WTC11 (cell line): Measurements from ENCODE around the gene TTC7B. TPM values are rescaled to one million over a fixed set of nuclear protein-coding genes. Genes with fewer than 3 reads are reported as not detected.

ENCODE experiments used
- ATAC-seq: fragments of 200-7000 bp; cut with Tn5 transposase; 2 replicates; pipeline ENCODE4 v1.10.0; 2021; ENCODE audit warnings: mild to moderate bottlenecking, moderate library complexity
- CTCF ChIA-PET: fragments of 300-600 bp; sonication (Branson Sonifier 250); formaldehyde crosslinking; loops from one replicate; lab custom pipeline; 2021; ENCODE audit warnings: antibody characterized with exemption; lab: Charles Lee
- POLR2A ChIA-PET: fragments of 350-600 bp; sonication (Branson Sonifier 250); formaldehyde crosslinking; loops from one replicate; lab custom pipeline; 2021; ENCODE audit warnings: antibody characterized with exemption; lab: Charles Lee
- DNase-seq: peaks from one replicate; pipeline ENCODE4 v3.0.0; 2021; ENCODE audit warnings: low spot score
- H3K27ac Mint-ChIP-seq: 2 replicates; pipeline ENCODE4 v1.8.0; 2021; ENCODE audit warnings: mixed read lengths
- H3K27me3 Mint-ChIP-seq: 2 replicates; pipeline ENCODE4 v1.8.0; 2021; ENCODE audit warnings: low read depth, mild to moderate bottlenecking, moderate library complexity, mixed read lengths
- H3K36me3 Mint-ChIP-seq: 2 replicates; pipeline ENCODE4 v1.8.0; 2021; ENCODE audit warnings: mixed read lengths
- H3K4me1 Mint-ChIP-seq: 2 replicates; pipeline ENCODE4 v1.8.0; 2022; ENCODE audit warnings: mixed read lengths
- H3K4me3 Mint-ChIP-seq: 2 replicates; pipeline ENCODE4 v1.8.0; 2021; ENCODE audit warnings: mild to moderate bottlenecking, moderate library complexity, mixed read lengths
- H3K9me3 Mint-ChIP-seq: 2 replicates; pipeline ENCODE4 v1.8.0; 2021; ENCODE audit warnings: mixed read lengths
- CBFB ChIP-seq: sonication (generic); formaldehyde crosslinking; IDR thresholded peaks from 2 replicates; pipeline ENCODE4 v1.8.1; 2022; ENCODE audit warnings: mild to moderate bottlenecking, low read depth, missing genetic modification reagents
- ELF4 ChIP-seq: sonication (generic); formaldehyde crosslinking; IDR thresholded peaks from 2 replicates; pipeline ENCODE4 v1.8.1; 2022; ENCODE audit warnings: low read depth, mild to moderate bottlenecking, moderate library complexity, missing genetic modification reagents
- IRF2 ChIP-seq: sonication (generic); formaldehyde crosslinking; IDR thresholded peaks from 2 replicates; pipeline ENCODE4 v1.8.0; 2022; ENCODE audit warnings: low read depth, missing genetic modification reagents, borderline replicate concordance
- JAZF1 ChIP-seq: fragments of 250-450 bp; sonication (Bioruptor Pico); IDR thresholded peaks from 2 replicates; pipeline ENCODE4 v1.9.0; 2021; ENCODE audit warnings: moderate library complexity, mild to moderate bottlenecking, inconsistent platforms
- MYBL2 ChIP-seq: sonication (generic); formaldehyde crosslinking; IDR thresholded peaks from 2 replicates; pipeline ENCODE4 v1.8.1; 2023; ENCODE audit warnings: mild to moderate bottlenecking, moderate library complexity, missing genetic modification reagents
- OVOL2 ChIP-seq: fragments of 250-450 bp; sonication (Bioruptor Pico); IDR thresholded peaks from 2 replicates; pipeline ENCODE4 v1.9.0; 2021; ENCODE audit warnings: mild to moderate bottlenecking, borderline replicate concordance
- SOX15 ChIP-seq: fragments of 250-450 bp; sonication (Bioruptor Pico); IDR thresholded peaks from 2 replicates; pipeline ENCODE4 v1.9.0; 2021; ENCODE audit warnings: mild to moderate bottlenecking
- TEAD1 ChIP-seq: sonication (generic); formaldehyde crosslinking; IDR thresholded peaks from 2 replicates; pipeline ENCODE4 v1.8.0; 2022; ENCODE audit warnings: mild to moderate bottlenecking, missing genetic modification reagents
- TP53 ChIP-seq: sonication (generic); formaldehyde crosslinking; IDR thresholded peaks from 2 replicates; pipeline ENCODE4 v1.8.1; 2023; ENCODE audit warnings: mild to moderate bottlenecking, missing genetic modification reagents
- ZNF232 ChIP-seq: sonication (generic); formaldehyde crosslinking; IDR thresholded peaks from 2 replicates; pipeline ENCODE4 v1.8.0; 2022; ENCODE audit warnings: mild to moderate bottlenecking, missing genetic modification reagents
- ZNF317 ChIP-seq: sonication (generic); formaldehyde crosslinking; IDR thresholded peaks from 2 replicates; pipeline ENCODE4 v1.8.1; 2023; ENCODE audit warnings: low read depth, mild to moderate bottlenecking, moderate library complexity, missing genetic modification reagents, borderline replicate concordance
- total RNA-seq: library from RNA; stranded (reverse); gene quantifications from 3 replicates; pipeline ENCODE4 v1.2.3, GENCODE V29; 2021
- TF ChIP-seq, protein P1 (sequence below): sonication (generic); formaldehyde crosslinking; IDR thresholded peaks from 2 replicates; pipeline ENCODE4 v1.8.1; 2023; ENCODE audit warnings: mild to moderate bottlenecking, missing genetic modification reagents, borderline replicate concordance
- TF ChIP-seq, protein P2 (sequence below): fragments of 250-450 bp; sonication (Bioruptor Pico); IDR thresholded peaks from 2 replicates; pipeline ENCODE4 v2.1.2; 2022; ENCODE audit warnings: mild to moderate bottlenecking, moderate library complexity
- TF ChIP-seq, protein P3 (sequence below): sonication (generic); formaldehyde crosslinking; IDR thresholded peaks from 2 replicates; pipeline ENCODE4 v1.8.0; 2023; ENCODE audit warnings: missing genetic modification reagents, mild to moderate bottlenecking, borderline replicate concordance
- TF ChIP-seq, protein P4 (sequence below): sonication (generic); formaldehyde crosslinking; IDR thresholded peaks from 2 replicates; pipeline ENCODE4 v1.8.1; 2023; ENCODE audit warnings: mild to moderate bottlenecking, missing genetic modification reagents, moderate library complexity
- TF ChIP-seq, protein P5 (sequence below): fragments of 250-450 bp; sonication (Bioruptor Pico); IDR thresholded peaks from 2 replicates; pipeline ENCODE4 v1.8.0; 2021; ENCODE audit warnings: mild to moderate bottlenecking

TTC7B gene
- total RNA-seq, 1 experiment from 2014 or later = 27.6 TPM

DNA sequence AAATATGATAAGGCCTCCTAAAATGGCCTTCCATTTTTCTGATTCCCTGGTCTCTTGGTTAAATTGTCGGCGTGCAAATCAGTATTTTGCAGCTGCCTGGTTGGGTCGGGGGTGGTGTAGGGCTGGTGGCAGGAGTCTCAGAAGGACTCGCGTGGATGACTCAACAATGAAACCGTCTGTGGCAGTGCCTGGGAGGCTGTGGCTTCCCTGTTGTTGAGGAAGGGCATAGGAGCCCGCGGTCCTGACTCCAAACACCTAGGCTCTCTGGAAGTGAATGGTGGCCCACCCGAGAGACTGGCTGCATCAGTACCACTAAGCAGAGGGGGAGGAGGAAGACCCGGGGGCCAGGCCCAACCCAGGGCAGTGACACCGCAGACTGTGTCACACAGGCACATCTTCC lies 207.9 kb downstream of the TTC7B start (continued):
- TF ChIP-seq, protein P1, sequence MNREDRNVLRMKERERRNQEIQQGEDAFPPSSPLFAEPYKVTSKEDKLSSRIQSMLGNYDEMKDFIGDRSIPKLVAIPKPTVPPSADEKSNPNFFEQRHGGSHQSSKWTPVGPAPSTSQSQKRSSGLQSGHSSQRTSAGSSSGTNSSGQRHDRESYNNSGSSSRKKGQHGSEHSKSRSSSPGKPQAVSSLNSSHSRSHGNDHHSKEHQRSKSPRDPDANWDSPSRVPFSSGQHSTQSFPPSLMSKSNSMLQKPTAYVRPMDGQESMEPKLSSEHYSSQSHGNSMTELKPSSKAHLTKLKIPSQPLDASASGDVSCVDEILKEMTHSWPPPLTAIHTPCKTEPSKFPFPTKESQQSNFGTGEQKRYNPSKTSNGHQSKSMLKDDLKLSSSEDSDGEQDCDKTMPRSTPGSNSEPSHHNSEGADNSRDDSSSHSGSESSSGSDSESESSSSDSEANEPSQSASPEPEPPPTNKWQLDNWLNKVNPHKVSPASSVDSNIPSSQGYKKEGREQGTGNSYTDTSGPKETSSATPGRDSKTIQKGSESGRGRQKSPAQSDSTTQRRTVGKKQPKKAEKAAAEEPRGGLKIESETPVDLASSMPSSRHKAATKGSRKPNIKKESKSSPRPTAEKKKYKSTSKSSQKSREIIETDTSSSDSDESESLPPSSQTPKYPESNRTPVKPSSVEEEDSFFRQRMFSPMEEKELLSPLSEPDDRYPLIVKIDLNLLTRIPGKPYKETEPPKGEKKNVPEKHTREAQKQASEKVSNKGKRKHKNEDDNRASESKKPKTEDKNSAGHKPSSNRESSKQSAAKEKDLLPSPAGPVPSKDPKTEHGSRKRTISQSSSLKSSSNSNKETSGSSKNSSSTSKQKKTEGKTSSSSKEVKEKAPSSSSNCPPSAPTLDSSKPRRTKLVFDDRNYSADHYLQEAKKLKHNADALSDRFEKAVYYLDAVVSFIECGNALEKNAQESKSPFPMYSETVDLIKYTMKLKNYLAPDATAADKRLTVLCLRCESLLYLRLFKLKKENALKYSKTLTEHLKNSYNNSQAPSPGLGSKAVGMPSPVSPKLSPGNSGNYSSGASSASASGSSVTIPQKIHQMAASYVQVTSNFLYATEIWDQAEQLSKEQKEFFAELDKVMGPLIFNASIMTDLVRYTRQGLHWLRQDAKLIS = no peak
- TF ChIP-seq, protein P2, sequence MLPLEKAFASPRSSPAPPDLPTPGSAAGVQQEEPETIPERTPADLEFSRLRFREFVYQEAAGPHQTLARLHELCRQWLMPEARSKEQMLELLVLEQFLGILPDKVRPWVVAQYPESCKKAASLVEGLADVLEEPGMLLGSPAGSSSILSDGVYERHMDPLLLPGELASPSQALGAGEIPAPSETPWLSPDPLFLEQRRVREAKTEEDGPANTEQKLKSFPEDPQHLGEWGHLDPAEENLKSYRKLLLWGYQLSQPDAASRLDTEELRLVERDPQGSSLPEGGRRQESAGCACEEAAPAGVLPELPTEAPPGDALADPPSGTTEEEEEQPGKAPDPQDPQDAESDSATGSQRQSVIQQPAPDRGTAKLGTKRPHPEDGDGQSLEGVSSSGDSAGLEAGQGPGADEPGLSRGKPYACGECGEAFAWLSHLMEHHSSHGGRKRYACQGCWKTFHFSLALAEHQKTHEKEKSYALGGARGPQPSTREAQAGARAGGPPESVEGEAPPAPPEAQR (CRISPR knock-in tag) = no peak
- TF ChIP-seq ZNF317 (CRISPR knock-in tag) = no peak
- no peak for TF ChIP-seq TP53
- no peak for TF ChIP-seq CBFB
- no peak for TF ChIP-seq MYBL2 (CRISPR knock-in tag)
- TF ChIP-seq SOX15 (CRISPR knock-in tag) = no peak
- no peak for TF ChIP-seq TEAD1 (CRISPR knock-in tag)
- TF ChIP-seq IRF2 (CRISPR knock-in tag) = no peak
- TF ChIP-seq, protein P3, sequence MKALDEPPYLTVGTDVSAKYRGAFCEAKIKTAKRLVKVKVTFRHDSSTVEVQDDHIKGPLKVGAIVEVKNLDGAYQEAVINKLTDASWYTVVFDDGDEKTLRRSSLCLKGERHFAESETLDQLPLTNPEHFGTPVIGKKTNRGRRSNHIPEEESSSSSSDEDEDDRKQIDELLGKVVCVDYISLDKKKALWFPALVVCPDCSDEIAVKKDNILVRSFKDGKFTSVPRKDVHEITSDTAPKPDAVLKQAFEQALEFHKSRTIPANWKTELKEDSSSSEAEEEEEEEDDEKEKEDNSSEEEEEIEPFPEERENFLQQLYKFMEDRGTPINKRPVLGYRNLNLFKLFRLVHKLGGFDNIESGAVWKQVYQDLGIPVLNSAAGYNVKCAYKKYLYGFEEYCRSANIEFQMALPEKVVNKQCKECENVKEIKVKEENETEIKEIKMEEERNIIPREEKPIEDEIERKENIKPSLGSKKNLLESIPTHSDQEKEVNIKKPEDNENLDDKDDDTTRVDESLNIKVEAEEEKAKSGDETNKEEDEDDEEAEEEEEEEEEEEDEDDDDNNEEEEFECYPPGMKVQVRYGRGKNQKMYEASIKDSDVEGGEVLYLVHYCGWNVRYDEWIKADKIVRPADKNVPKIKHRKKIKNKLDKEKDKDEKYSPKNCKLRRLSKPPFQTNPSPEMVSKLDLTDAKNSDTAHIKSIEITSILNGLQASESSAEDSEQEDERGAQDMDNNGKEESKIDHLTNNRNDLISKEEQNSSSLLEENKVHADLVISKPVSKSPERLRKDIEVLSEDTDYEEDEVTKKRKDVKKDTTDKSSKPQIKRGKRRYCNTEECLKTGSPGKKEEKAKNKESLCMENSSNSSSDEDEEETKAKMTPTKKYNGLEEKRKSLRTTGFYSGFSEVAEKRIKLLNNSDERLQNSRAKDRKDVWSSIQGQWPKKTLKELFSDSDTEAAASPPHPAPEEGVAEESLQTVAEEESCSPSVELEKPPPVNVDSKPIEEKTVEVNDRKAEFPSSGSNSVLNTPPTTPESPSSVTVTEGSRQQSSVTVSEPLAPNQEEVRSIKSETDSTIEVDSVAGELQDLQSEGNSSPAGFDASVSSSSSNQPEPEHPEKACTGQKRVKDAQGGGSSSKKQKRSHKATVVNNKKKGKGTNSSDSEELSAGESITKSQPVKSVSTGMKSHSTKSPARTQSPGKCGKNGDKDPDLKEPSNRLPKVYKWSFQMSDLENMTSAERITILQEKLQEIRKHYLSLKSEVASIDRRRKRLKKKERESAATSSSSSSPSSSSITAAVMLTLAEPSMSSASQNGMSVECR (CRISPR knock-in tag) = no peak
- TF ChIP-seq, protein P4, sequence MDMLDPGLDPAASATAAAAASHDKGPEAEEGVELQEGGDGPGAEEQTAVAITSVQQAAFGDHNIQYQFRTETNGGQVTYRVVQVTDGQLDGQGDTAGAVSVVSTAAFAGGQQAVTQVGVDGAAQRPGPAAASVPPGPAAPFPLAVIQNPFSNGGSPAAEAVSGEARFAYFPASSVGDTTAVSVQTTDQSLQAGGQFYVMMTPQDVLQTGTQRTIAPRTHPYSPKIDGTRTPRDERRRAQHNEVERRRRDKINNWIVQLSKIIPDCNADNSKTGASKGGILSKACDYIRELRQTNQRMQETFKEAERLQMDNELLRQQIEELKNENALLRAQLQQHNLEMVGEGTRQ (CRISPR knock-in tag) = no peak
- TF ChIP-seq, protein P5, sequence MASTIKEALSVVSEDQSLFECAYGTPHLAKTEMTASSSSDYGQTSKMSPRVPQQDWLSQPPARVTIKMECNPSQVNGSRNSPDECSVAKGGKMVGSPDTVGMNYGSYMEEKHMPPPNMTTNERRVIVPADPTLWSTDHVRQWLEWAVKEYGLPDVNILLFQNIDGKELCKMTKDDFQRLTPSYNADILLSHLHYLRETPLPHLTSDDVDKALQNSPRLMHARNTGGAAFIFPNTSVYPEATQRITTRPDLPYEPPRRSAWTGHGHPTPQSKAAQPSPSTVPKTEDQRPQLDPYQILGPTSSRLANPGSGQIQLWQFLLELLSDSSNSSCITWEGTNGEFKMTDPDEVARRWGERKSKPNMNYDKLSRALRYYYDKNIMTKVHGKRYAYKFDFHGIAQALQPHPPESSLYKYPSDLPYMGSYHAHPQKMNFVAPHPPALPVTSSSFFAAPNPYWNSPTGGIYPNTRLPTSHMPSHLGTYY = no peak
- no peak for TF ChIP-seq ELF4 (CRISPR knock-in tag)
- no peak for TF ChIP-seq JAZF1 (CRISPR knock-in tag)

DNA sequence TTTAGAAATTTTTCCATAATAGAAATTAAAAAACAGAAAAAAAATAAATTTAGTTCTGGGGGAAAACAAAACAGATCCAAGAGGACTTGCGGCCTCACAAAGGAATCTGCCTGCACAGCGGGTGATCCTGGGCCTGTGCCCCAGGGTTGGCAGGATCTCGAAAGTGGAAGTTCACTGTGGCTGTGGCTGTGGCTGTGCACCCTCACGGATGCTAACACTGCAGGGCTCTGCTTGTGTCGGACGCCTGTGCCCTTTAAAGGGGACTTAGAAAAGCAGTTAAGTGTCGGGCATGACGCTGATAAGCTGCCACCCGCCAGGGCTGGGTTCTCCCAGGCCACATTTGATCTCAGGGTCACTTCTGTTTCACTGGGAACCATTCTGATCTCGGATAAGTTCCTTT lies 209.1 kb downstream of the TTC7B start:
- Mint-ChIP-seq H3K27ac (peak overlapping the region; percentile 71), H3K4me1 (peaks cover 55% of the 10 kb centered on the region)
- CTCF ChIA-PET = no interaction called here

More for the DNA sequence above, 209.1 kb downstream of the TTC7B start:
- Mint-ChIP-seq H3K9me3 (no peaks in the 10 kb centered on the region), H3K27me3 (no peaks in the 10 kb centered on the region), H3K4me3 (no peak overlapping the region), H3K36me3 (no peaks in the 10 kb centered on the region)
- no peak for TF ChIP-seq CBFB
- no peak for TF ChIP-seq ZNF232 (CRISPR knock-in tag)
- TF ChIP-seq OVOL2 = no peak
- ATAC-seq = no peak
- POLR2A ChIA-PET = no interaction called here
- DNase-seq = no peak
